Measurements from ENCODE around the gene TSSK6. TPM values are rescaled to one million over a fixed set of nuclear protein-coding genes. Genes with fewer than 3 reads are reported as not detected.

TSSK6 gene
- total RNA-seq, 1 experiment from 2014 or later = 4.7 TPM

DNA sequence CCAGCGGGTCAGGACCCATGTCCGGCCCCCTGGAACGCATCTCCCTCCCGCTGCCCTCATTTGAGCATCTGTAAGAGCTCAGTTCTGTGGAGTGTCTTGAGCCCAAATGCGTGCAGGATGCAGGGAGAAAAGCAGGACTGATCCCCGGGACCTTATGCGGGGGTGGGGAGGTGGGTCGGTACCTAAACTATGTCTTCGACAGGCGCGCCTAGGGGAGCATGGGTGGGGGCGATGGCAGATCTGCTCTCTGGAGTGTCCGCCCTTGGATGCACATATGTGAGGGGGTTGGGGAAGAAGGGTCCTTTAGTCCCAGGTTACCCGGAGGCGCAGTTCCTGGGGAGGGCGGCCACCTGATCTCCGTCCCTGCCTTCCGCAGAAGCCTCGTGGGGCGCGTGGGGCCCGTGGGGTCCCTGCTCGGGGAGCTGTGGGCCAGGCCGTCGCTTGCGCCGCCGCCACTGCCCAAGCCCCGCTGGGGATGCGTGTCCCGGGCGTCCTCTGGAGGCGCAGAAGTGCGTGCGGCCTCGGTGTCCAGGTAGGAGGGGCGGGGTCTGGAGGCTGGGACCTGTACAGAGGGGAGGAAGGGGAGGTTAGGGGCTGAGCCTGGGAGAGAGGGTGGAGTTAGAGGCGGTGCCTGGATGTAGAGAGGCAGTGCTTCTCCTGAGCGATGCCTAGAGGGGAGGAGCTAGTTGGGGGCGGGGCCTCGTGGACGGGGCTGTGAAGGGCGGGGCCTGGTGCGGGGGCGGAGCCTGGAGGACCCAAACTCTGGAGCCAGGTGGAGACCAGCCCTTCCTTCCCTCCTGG lies 25.6 kb upstream of the TSSK6 start:
- POLR2A ChIA-PET = interaction anchor here (0.6 to 1.0 kb wide), 5 partner anchors 9 to 200 kb away, joined by 3 to 10 read pairs (median 3); partner anchors contain the start of gene LPAR2
- peaks cover 6% of the 10 kb centered on the region for H3K4me1 Mint-ChIP-seq
- H3K36me3 Mint-ChIP-seq = no peaks in the 10 kb centered on the region
- CTCF ChIA-PET = interaction anchor here (0.6 to 14.4 kb wide), 9 partner anchors 9 to 103 kb away, joined by 3 to 408 read pairs (median 5); partner anchors contain the start of genes GMIP, LPAR2 and YJEFN3
- peak overlapping the region; percentile 88 for H3K4me3 Mint-ChIP-seq
- DNase-seq (ENCODE audit: low spot score) (peak; percentile 98), ATAC-seq (peak; percentile 95)
- H3K27ac Mint-ChIP-seq = peak overlapping the region; percentile 85
- TF ChIP-seq MYBL2 (CRISPR knock-in tag; IDR thresholded peaks at IDR 0.05) = no peak
- TF ChIP-seq, protein P1, sequence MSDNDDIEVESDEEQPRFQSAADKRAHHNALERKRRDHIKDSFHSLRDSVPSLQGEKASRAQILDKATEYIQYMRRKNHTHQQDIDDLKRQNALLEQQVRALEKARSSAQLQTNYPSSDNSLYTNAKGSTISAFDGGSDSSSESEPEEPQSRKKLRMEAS (CRISPR knock-in tag; IDR thresholded peaks at IDR 0.05) = 0 out of 2 replicates have a peak, but pooled peaks have one; percentile 9
- TF ChIP-seq, protein P2, sequence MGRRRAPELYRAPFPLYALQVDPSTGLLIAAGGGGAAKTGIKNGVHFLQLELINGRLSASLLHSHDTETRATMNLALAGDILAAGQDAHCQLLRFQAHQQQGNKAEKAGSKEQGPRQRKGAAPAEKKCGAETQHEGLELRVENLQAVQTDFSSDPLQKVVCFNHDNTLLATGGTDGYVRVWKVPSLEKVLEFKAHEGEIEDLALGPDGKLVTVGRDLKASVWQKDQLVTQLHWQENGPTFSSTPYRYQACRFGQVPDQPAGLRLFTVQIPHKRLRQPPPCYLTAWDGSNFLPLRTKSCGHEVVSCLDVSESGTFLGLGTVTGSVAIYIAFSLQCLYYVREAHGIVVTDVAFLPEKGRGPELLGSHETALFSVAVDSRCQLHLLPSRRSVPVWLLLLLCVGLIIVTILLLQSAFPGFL (CRISPR knock-in tag; IDR thresholded peaks at IDR 0.05; ENCODE audit: borderline replicate concordance) = no peak
- 0 out of 2 replicates have a peak, but pooled peaks have one; percentile 45 for TF ChIP-seq ZNF121 (CRISPR knock-in tag; IDR thresholded peaks at IDR 0.05)
- H3K27me3 Mint-ChIP-seq (ENCODE audit: low read depth) = peaks cover 36% of the 10 kb centered on the region
- H3K9me3 Mint-ChIP-seq = no peaks in the 10 kb centered on the region

DNA sequence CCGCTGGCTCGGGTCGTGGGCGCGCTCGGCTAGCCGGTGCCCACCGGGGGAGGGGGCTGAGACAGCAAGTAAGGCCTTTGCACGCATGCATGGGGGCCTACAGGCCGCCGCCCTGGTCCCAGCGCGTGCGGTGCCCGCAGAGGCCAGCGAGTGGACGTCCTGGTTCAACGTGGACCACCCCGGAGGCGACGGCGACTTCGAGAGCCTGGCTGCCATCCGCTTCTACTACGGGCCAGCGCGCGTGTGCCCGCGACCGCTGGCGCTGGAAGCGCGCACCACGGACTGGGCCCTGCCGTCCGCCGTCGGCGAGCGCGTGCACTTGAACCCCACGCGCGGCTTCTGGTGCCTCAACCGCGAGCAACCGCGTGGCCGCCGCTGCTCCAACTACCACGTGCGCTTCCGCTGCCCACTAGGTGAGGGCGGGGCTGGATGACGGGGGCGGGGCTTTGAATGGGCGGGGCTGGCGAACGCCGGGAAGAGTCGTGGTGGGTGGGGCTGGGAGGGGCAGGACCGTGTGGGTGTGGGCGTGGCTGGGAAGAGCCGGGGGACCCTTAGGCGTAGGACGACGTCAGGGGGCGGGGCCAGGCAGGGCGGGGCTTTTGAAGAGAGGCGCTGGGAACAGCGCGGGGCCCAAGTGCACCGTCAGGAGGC lies 24.8 kb upstream of the TSSK6 start:
- POLR2A ChIA-PET = no interaction called here
- H3K9me3 Mint-ChIP-seq = no peaks in the 10 kb centered on the region
- peak overlapping the region; percentile 88 for H3K4me3 Mint-ChIP-seq
- peak; percentile 31 for ATAC-seq
- H3K27me3 Mint-ChIP-seq (ENCODE audit: low read depth) = peaks cover 36% of the 10 kb centered on the region
- peaks cover 6% of the 10 kb centered on the region for H3K4me1 Mint-ChIP-seq
- CTCF ChIA-PET = interaction anchor here (1.6 to 14.4 kb wide), 3 partner anchors 9 to 104 kb away, joined by 10 to 408 read pairs (median 31); partner anchors contain the start of gene GMIP
- no peaks in the 10 kb centered on the region for H3K36me3 Mint-ChIP-seq
- peak; percentile 98 for DNase-seq (ENCODE audit: low spot score)
- peak overlapping the region; percentile 85 for H3K27ac Mint-ChIP-seq
- TF ChIP-seq, protein P3, sequence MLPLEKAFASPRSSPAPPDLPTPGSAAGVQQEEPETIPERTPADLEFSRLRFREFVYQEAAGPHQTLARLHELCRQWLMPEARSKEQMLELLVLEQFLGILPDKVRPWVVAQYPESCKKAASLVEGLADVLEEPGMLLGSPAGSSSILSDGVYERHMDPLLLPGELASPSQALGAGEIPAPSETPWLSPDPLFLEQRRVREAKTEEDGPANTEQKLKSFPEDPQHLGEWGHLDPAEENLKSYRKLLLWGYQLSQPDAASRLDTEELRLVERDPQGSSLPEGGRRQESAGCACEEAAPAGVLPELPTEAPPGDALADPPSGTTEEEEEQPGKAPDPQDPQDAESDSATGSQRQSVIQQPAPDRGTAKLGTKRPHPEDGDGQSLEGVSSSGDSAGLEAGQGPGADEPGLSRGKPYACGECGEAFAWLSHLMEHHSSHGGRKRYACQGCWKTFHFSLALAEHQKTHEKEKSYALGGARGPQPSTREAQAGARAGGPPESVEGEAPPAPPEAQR (CRISPR knock-in tag; IDR thresholded peaks at IDR 0.05) = no peak
- TF ChIP-seq JUN (CRISPR knock-in tag; IDR thresholded peaks at IDR 0.05) (peak; percentile 48; the same call in 1 of the 2 replicates), ZNF263 (CRISPR knock-in tag; IDR thresholded peaks at IDR 0.05; ENCODE audit: low read depth) (no peak), ZNF423 (CRISPR knock-in tag; IDR thresholded peaks at IDR 0.05) (no peak), RELA (CRISPR knock-in tag; IDR thresholded peaks at IDR 0.05; ENCODE audit: borderline replicate concordance) (peak; percentile 74; the same call in 1 of the 2 replicates), FOXP1 (CRISPR knock-in tag; IDR thresholded peaks at IDR 0.05; ENCODE audit: borderline replicate concordance) (peak; percentile 89; the same call in 1 of the 2 replicates), GRHL2 (CRISPR knock-in tag; IDR thresholded peaks at IDR 0.05; ENCODE audit: insufficient replicate concordance, severe bottlenecking) (no peak), FOXJ3 (CRISPR knock-in tag; IDR thresholded peaks at IDR 0.05; ENCODE audit: borderline replicate concordance) (no peak)
- TF ChIP-seq, protein P4, sequence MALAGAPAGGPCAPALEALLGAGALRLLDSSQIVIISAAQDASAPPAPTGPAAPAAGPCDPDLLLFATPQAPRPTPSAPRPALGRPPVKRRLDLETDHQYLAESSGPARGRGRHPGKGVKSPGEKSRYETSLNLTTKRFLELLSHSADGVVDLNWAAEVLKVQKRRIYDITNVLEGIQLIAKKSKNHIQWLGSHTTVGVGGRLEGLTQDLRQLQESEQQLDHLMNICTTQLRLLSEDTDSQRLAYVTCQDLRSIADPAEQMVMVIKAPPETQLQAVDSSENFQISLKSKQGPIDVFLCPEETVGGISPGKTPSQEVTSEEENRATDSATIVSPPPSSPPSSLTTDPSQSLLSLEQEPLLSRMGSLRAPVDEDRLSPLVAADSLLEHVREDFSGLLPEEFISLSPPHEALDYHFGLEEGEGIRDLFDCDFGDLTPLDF (CRISPR knock-in tag; IDR thresholded peaks at IDR 0.05) = no peak
- TF ChIP-seq, protein P5, sequence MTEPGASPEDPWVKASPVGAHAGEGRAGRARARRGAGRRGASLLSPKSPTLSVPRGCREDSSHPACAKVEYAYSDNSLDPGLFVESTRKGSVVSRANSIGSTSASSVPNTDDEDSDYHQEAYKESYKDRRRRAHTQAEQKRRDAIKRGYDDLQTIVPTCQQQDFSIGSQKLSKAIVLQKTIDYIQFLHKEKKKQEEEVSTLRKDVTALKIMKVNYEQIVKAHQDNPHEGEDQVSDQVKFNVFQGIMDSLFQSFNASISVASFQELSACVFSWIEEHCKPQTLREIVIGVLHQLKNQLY (CRISPR knock-in tag; IDR thresholded peaks at IDR 0.05) = no peak
- TF ChIP-seq, protein P6, sequence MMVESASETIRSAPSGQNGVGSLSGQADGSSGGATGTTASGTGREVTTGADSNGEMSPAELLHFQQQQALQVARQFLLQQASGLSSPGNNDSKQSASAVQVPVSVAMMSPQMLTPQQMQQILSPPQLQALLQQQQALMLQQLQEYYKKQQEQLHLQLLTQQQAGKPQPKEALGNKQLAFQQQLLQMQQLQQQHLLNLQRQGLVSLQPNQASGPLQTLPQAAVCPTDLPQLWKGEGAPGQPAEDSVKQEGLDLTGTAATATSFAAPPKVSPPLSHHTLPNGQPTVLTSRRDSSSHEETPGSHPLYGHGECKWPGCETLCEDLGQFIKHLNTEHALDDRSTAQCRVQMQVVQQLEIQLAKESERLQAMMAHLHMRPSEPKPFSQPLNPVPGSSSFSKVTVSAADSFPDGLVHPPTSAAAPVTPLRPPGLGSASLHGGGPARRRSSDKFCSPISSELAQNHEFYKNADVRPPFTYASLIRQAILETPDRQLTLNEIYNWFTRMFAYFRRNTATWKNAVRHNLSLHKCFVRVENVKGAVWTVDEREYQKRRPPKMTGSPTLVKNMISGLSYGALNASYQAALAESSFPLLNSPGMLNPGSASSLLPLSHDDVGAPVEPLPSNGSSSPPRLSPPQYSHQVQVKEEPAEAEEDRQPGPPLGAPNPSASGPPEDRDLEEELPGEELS (CRISPR knock-in tag; IDR thresholded peaks at IDR 0.05) = peak; percentile 84
- TF ChIP-seq, protein P7, sequence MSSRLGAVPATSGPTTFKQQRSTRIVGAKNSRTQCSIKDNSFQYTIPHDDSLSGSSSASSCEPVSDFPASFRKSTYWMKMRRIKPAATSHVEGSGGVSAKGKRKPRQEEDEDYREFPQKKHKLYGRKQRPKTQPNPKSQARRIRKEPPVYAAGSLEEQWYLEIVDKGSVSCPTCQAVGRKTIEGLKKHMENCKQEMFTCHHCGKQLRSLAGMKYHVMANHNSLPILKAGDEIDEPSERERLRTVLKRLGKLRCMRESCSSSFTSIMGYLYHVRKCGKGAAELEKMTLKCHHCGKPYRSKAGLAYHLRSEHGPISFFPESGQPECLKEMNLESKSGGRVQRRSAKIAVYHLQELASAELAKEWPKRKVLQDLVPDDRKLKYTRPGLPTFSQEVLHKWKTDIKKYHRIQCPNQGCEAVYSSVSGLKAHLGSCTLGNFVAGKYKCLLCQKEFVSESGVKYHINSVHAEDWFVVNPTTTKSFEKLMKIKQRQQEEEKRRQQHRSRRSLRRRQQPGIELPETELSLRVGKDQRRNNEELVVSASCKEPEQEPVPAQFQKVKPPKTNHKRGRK (CRISPR knock-in tag; IDR thresholded peaks at IDR 0.05; ENCODE audit: borderline replicate concordance) = no peak
- TF ChIP-seq, protein P8, sequence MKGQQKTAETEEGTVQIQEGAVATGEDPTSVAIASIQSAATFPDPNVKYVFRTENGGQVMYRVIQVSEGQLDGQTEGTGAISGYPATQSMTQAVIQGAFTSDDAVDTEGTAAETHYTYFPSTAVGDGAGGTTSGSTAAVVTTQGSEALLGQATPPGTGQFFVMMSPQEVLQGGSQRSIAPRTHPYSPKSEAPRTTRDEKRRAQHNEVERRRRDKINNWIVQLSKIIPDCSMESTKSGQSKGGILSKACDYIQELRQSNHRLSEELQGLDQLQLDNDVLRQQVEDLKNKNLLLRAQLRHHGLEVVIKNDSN (CRISPR knock-in tag; IDR thresholded peaks at IDR 0.05) = 0 out of 2 replicates have a peak, but pooled peaks have one; percentile 46
- TF ChIP-seq, protein P9, sequence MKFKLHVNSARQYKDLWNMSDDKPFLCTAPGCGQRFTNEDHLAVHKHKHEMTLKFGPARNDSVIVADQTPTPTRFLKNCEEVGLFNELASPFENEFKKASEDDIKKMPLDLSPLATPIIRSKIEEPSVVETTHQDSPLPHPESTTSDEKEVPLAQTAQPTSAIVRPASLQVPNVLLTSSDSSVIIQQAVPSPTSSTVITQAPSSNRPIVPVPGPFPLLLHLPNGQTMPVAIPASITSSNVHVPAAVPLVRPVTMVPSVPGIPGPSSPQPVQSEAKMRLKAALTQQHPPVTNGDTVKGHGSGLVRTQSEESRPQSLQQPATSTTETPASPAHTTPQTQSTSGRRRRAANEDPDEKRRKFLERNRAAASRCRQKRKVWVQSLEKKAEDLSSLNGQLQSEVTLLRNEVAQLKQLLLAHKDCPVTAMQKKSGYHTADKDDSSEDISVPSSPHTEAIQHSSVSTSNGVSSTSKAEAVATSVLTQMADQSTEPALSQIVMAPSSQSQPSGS (CRISPR knock-in tag; IDR thresholded peaks at IDR 0.05; ENCODE audit: borderline replicate concordance, low read depth) = no peak
